Measurements from ENCODE around the gene CPO.

GRCh38 chr2:206996556-206997065 lies 57.3 kb downstream of the CPO start:
- TF ChIP-seq CTCF (IDR thresholded peaks at IDR 0.05 in 4 of 5, conservative IDR thresholded peaks at IDR 0.05 in 1 of 5), result no peak
- TF ChIP-seq POLR2A (IDR thresholded peaks at IDR 0.05), result no peak
